ENCODE measurements around the gene PPP2R3A. TPM values are rescaled to one million over a fixed set of nuclear protein-coding genes. Genes with fewer than 3 reads are reported as not detected.
"Not testable (repeated sequence)": the region's sequence is repeated elsewhere in the genome, so short reads cannot be mapped to it uniquely, and the experiment has no call there.

The PPP2R3A gene
- total and polyA plus RNA-seq, 2 experiments from 2014 or later, result 6.4 to 15.2 TPM

DNA sequence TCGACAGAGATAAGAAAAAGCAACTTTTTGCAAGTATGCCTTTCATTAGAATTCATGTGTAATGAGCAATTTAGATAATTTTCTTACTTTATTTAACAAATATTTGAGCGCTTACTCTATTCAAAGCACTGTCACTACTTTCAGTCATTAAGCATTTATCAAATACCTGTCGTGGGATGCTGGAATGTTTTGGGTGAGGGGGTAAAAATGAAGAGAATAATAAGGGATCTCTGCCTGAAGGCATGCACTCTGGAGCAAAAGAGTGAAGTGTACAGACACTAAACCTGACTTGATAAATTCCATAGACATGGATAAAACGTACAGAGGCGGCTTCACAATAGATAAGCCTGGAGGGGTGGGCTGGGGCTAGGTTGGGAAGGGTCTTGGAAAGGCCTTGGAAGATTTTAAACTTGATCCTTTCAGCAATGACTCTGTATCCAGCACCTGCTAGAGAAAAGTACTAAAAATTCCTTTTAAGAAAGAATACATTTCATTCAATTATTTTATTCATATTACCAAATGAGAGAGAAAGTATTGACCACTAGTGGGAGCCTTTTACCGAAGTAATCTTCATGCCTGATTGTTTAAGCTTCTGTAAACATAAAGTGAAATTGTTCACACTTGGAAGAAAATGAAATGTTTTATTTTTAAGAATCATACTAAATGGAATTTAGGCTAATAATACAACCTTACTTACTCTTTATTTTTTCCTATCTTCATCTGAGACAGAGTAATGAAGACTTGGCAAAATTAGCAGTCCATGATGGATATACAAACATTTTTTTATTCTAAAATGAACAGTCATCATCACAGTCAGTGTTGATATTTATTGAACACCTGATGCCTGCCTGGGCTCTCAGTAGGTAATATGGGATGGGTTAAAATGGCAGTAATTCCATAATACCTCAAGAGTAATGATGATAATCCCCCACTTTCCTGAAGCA is 113.2 kb downstream of the PPP2R3A start:
- ATAC-seq (no peak), DNase-seq (ENCODE audit: low spot score) (peak; percentile 23)
- TF ChIP-seq, protein P1, sequence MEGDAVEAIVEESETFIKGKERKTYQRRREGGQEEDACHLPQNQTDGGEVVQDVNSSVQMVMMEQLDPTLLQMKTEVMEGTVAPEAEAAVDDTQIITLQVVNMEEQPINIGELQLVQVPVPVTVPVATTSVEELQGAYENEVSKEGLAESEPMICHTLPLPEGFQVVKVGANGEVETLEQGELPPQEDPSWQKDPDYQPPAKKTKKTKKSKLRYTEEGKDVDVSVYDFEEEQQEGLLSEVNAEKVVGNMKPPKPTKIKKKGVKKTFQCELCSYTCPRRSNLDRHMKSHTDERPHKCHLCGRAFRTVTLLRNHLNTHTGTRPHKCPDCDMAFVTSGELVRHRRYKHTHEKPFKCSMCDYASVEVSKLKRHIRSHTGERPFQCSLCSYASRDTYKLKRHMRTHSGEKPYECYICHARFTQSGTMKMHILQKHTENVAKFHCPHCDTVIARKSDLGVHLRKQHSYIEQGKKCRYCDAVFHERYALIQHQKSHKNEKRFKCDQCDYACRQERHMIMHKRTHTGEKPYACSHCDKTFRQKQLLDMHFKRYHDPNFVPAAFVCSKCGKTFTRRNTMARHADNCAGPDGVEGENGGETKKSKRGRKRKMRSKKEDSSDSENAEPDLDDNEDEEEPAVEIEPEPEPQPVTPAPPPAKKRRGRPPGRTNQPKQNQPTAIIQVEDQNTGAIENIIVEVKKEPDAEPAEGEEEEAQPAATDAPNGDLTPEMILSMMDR (conservative IDR thresholded peaks at IDR 0.05; ENCODE audit: low read depth in 2 of 2), result peak in 1 of 2 experiments; percentile 65; a peak in 3 of 4 replicates
- TF ChIP-seq CREB1 (CRISPR knock-in tag; IDR thresholded peaks at IDR 0.05; ENCODE audit: low read depth), result no peak
- Histone ChIP-seq H3F3A (replicated peaks; ENCODE audit: low read depth) (no peaks in the 10 kb centered on the region), H3K9me2 (ENCODE audit: insufficient read depth) (no peaks in the 10 kb centered on the region), H3K79me2 (replicated peaks; ENCODE audit: insufficient read depth) (no peaks in the 10 kb centered on the region), H3K4me1 (ENCODE audit: insufficient read depth) (no peaks in the 10 kb centered on the region), H3K36me3 (ENCODE audit: insufficient read depth) (peaks cover 7% of the 10 kb centered on the region; the same call in 1 of the 2 replicates), H3K4me2 (no peak overlapping the region), H2AFZ (no peak overlapping the region), H3K27ac (ENCODE audit: low read depth) (no peak overlapping the region), H4K20me1 (replicated peaks; ENCODE audit: insufficient read depth) (no peaks in the 10 kb centered on the region), H3K27me3 (ENCODE audit: insufficient read depth) (no peaks in the 10 kb centered on the region), H3K4me3 (no peak overlapping the region)
- no peak overlapping the region for H3K27ac Mint-ChIP-seq
- peaks cover 4% of the 10 kb centered on the region; the same call in 2 of the 3 replicates for H3K4me1 Mint-ChIP-seq
- no peak overlapping the region for H3K4me3 Mint-ChIP-seq
- no peaks in the 10 kb centered on the region for H3K27me3 Mint-ChIP-seq (ENCODE audit: insufficient read depth, low read depth, poor library complexity)
- peaks cover 19% of the 10 kb centered on the region for H3K36me3 Mint-ChIP-seq (ENCODE audit: low read depth)
- H3K9me3 Mint-ChIP-seq, result peaks cover 5% of the 10 kb centered on the region

DNA sequence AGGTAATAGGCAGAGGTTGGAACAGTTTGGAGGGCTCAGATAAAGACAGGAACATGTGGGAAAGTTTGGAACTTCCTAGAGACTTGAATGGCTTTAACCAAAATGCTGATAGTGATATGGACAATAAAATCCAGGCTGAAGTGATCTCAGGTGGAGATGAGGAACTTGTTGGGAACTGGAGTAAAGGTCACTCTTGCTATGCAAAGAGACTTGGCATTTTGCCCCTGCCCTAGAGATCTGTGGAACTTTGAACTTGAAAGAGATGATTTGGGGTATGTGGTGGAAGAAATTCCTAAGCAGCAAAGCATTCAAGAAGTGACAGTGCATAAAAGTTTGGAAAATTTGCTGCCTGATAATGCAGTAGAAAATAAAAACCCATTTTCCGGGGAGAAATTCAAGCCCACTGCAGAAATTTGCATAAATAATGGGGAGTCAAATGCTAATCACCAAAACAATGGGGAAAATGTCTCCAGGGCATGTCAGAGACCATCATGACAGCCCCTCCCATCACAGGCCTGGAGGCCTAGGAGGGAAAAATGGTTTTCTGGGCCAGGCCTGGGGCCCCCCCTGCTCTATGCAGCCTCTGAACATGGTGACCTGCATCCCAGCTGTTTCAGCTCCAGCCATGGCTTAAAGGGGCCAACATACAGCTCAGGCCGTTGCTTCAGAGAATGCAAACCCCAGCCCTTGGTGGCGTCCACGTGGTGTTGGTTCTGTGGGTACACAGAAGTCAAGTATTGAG is 118.3 kb downstream of the PPP2R3A start:
- H3K79me2 ChIP-seq (replicated peaks; ENCODE audit: insufficient read depth); H3K4me1 Mint-ChIP-seq; ATAC-seq; H3K27ac Mint-ChIP-seq; H3K4me3 ChIP-seq; H3K4me3 Mint-ChIP-seq; H3K4me1 ChIP-seq (ENCODE audit: insufficient read depth); H3K9me2 ChIP-seq (ENCODE audit: insufficient read depth); H3K27me3 Mint-ChIP-seq (ENCODE audit: insufficient read depth, low read depth, poor library complexity); H3F3A ChIP-seq (replicated peaks; ENCODE audit: low read depth); H4K20me1 ChIP-seq (replicated peaks; ENCODE audit: insufficient read depth); H3K4me2 ChIP-seq; DNase-seq (ENCODE audit: low spot score); H3K27me3 ChIP-seq (ENCODE audit: insufficient read depth); H2AFZ ChIP-seq; H3K27ac ChIP-seq (ENCODE audit: low read depth); H3K36me3 ChIP-seq (ENCODE audit: insufficient read depth): not testable (repeated sequence)
- Mint-ChIP-seq H3K36me3 (ENCODE audit: low read depth) (peaks cover 50% of the 10 kb centered on the region), H3K9me3 (peaks cover 25% of the 10 kb centered on the region)

DNA sequence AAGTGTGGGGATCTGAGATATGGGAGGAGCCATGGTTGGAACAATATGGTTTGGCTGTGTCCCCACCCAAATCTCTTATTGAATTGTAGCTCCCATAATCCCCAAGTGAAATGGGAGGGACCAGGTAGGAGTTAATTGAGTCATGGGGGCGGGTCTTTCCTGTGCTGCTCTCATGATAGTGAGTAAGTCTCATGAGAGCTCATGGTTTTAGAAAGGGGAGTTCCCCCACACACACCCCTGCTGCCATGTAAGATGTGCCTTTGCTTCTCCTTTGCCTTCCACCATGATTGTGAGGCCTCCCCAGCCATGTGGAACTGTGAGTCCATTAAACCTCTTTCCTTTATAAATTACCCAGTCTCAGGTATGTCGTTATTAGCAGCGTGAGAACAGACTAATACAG is 119.5 kb downstream of the PPP2R3A start:
- not testable (repeated sequence) for ATAC-seq; H3K79me2 ChIP-seq (replicated peaks; ENCODE audit: insufficient read depth); H3K36me3 ChIP-seq (ENCODE audit: insufficient read depth)

More for the DNA sequence above, 119.5 kb downstream of the PPP2R3A start:
- H3K27me3 ChIP-seq (ENCODE audit: insufficient read depth); H3F3A ChIP-seq (replicated peaks; ENCODE audit: low read depth); H3K27ac Mint-ChIP-seq; H2AFZ ChIP-seq; H3K27ac ChIP-seq (ENCODE audit: low read depth); DNase-seq (ENCODE audit: low spot score); H3K27me3 Mint-ChIP-seq (ENCODE audit: insufficient read depth, low read depth, poor library complexity); H3K4me1 ChIP-seq (ENCODE audit: insufficient read depth); H3K9me2 ChIP-seq (ENCODE audit: insufficient read depth); H3K4me2 ChIP-seq; H3K4me1 Mint-ChIP-seq; H3K4me3 Mint-ChIP-seq; H3K4me3 ChIP-seq; H4K20me1 ChIP-seq (replicated peaks; ENCODE audit: insufficient read depth): not testable (repeated sequence)
- Mint-ChIP-seq H3K36me3 (ENCODE audit: low read depth) (peaks cover 50% of the 10 kb centered on the region), H3K9me3 (peaks cover 25% of the 10 kb centered on the region)
